ENCODE results near the gene MARCHF9. TPM values are rescaled to one million over a fixed set of nuclear protein-coding genes. Genes with fewer than 3 reads are reported as not detected.

The MARCHF9 gene
- total RNA-seq, 1 experiment from 2014 or later = 42.4 TPM

GRCh38 chr12:57717846-57718640, 36.9 kb upstream of the MARCHF9 start:
- CTCF ChIA-PET = interaction anchor here (0.6 kb wide), 1 partner anchor 429 kb away, joined by 3 read pairs; no protein-coding TSS in a partner anchor
- Mint-ChIP-seq H3K9me3 (ENCODE audit: low read depth, unreplicated experiment) (no peaks in the 10 kb centered on the region), H3K4me1 (ENCODE audit: low read depth, unreplicated experiment) (no peaks in the 10 kb centered on the region), H3K4me3 (ENCODE audit: low read depth, unreplicated experiment) (no peak overlapping the region), H3K27ac (ENCODE audit: unreplicated experiment) (no peak overlapping the region), H3K36me3 (ENCODE audit: insufficient read depth, unreplicated experiment) (peaks cover 49% of the 10 kb centered on the region), H3K27me3 (ENCODE audit: unreplicated experiment) (no peaks in the 10 kb centered on the region)
- intact Hi-C loops (cut with micrococcal nuclease; ENCODE audit: unreplicated experiment) = no loop called here
- TF ChIP-seq, protein P1, sequence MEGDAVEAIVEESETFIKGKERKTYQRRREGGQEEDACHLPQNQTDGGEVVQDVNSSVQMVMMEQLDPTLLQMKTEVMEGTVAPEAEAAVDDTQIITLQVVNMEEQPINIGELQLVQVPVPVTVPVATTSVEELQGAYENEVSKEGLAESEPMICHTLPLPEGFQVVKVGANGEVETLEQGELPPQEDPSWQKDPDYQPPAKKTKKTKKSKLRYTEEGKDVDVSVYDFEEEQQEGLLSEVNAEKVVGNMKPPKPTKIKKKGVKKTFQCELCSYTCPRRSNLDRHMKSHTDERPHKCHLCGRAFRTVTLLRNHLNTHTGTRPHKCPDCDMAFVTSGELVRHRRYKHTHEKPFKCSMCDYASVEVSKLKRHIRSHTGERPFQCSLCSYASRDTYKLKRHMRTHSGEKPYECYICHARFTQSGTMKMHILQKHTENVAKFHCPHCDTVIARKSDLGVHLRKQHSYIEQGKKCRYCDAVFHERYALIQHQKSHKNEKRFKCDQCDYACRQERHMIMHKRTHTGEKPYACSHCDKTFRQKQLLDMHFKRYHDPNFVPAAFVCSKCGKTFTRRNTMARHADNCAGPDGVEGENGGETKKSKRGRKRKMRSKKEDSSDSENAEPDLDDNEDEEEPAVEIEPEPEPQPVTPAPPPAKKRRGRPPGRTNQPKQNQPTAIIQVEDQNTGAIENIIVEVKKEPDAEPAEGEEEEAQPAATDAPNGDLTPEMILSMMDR (IDR thresholded peaks at IDR 0.05; ENCODE audit: unreplicated experiment) = no peak
- no peak for DNase-seq
- BruUV-seq (replicated peaks) = TSS peak; percentile 82

GRCh38 chr12:57718641-57719528, 36.0 kb upstream of the MARCHF9 start:
- H3K4me3 Mint-ChIP-seq (ENCODE audit: low read depth, unreplicated experiment) = no peak overlapping the region
- no peak for DNase-seq
- H3K4me1 Mint-ChIP-seq (ENCODE audit: low read depth, unreplicated experiment) = no peaks in the 10 kb centered on the region
- H3K9me3 Mint-ChIP-seq (ENCODE audit: low read depth, unreplicated experiment) = no peaks in the 10 kb centered on the region
- BruUV-seq (replicated peaks) = no TSS peak
- intact Hi-C loops (cut with micrococcal nuclease; ENCODE audit: unreplicated experiment) = no loop called here
- peaks cover 6% of the 10 kb centered on the region for H3K27me3 Mint-ChIP-seq (ENCODE audit: unreplicated experiment)
- peaks cover 50% of the 10 kb centered on the region for H3K36me3 Mint-ChIP-seq (ENCODE audit: insufficient read depth, unreplicated experiment)
- H3K27ac Mint-ChIP-seq (ENCODE audit: unreplicated experiment) = no peak overlapping the region
- CTCF ChIA-PET = no interaction called here
- TF ChIP-seq, protein P1 (IDR thresholded peaks at IDR 0.05; ENCODE audit: unreplicated experiment) = no peak

GRCh38 chr12:57719777-57720605, 34.9 kb upstream of the MARCHF9 start:
- peaks cover 53% of the 10 kb centered on the region for H3K36me3 Mint-ChIP-seq (ENCODE audit: insufficient read depth, unreplicated experiment)
- intact Hi-C loops (cut with micrococcal nuclease; ENCODE audit: unreplicated experiment) = no loop called here
- no peak overlapping the region for H3K4me3 Mint-ChIP-seq (ENCODE audit: low read depth, unreplicated experiment)

More at GRCh38 chr12:57719777-57720605, 34.9 kb upstream of the MARCHF9 start:
- Mint-ChIP-seq H3K27ac (ENCODE audit: unreplicated experiment) (no peak overlapping the region), H3K4me1 (ENCODE audit: low read depth, unreplicated experiment) (no peaks in the 10 kb centered on the region), H3K27me3 (ENCODE audit: unreplicated experiment) (peaks cover 17% of the 10 kb centered on the region), H3K9me3 (ENCODE audit: low read depth, unreplicated experiment) (no peaks in the 10 kb centered on the region)
- no TSS peak for BruUV-seq (replicated peaks)
- TF ChIP-seq, protein P1 (IDR thresholded peaks at IDR 0.05; ENCODE audit: unreplicated experiment) = no peak
- CTCF ChIA-PET = no interaction called here
- DNase-seq = no peak

All from Calu3 (cell line).